Measurements from ENCODE around the gene SEMA4C. TPM values are rescaled to one million over a fixed set of nuclear protein-coding genes. Genes with fewer than 3 reads are reported as not detected.

SEMA4C gene
- total and polyA plus RNA-seq, 9 of the 15 experiments (the other 6 are each of a cell fraction or from before 2014, with no cell fraction given), result 0.32 to 59.7 (median 23.9) TPM

DNA sequence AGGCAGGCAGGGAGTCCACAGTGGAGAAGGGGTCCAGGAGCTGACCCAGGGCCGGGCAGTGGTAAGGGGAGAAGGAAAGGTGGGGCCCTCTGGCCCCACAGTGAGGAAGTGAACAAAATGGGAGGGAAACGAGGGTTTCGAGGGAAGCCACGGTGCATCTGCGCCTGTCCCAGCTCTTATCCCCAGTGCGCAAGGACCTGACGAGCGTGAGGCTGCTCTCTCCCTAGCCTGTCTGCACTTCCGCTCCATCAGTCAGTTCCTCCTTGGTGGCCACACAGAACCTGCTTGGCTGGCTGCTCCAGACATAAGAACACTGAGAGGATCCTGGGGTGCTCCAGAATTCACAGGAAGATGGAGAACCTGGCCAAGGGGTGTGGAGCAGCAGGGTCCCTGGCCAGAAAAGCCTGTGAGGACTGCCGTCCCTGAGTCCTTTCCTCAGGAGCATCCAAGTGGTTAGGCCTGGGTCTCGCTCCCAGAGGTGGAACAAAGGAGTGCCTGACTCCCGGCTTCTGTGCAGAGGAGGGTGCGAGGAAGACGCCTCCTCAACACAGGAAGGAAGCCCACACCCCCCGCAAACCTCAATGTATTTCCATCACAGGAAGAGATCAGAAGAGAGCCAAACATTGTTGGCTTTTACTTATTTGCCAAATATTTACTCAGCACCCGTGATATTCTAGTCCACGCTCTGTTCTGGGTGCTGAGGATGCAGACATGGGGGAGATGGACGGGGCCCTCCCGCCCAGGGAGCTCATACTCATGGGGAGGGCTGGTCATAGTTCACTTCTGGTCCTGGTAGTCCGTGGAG, 43.7 kb upstream of the SEMA4C start (continued):
- TF ChIP-seq, protein P1, sequence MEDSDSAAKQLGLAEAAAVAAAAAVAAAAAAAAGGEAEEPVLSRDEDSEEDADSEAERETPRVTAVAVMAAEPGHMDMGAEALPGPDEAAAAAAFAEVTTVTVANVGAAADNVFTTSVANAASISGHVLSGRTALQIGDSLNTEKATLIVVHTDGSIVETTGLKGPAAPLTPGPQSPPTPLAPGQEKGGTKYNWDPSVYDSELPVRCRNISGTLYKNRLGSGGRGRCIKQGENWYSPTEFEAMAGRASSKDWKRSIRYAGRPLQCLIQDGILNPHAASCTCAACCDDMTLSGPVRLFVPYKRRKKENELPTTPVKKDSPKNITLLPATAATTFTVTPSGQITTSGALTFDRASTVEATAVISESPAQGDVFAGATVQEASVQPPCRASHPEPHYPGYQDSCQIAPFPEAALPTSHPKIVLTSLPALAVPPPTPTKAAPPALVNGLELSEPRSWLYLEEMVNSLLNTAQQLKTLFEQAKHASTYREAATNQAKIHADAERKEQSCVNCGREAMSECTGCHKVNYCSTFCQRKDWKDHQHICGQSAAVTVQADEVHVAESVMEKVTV (CRISPR knock-in tag; IDR thresholded peaks at IDR 0.05), result no peak
- no peak for TF ChIP-seq KHSRP (IDR thresholded peaks at IDR 0.05)
- no peak for TF ChIP-seq PRPF4 (IDR thresholded peaks at IDR 0.05; ENCODE audit: insufficient read depth, low read depth, low read length, poor library complexity, severe bottlenecking)
- TF ChIP-seq, protein P2, sequence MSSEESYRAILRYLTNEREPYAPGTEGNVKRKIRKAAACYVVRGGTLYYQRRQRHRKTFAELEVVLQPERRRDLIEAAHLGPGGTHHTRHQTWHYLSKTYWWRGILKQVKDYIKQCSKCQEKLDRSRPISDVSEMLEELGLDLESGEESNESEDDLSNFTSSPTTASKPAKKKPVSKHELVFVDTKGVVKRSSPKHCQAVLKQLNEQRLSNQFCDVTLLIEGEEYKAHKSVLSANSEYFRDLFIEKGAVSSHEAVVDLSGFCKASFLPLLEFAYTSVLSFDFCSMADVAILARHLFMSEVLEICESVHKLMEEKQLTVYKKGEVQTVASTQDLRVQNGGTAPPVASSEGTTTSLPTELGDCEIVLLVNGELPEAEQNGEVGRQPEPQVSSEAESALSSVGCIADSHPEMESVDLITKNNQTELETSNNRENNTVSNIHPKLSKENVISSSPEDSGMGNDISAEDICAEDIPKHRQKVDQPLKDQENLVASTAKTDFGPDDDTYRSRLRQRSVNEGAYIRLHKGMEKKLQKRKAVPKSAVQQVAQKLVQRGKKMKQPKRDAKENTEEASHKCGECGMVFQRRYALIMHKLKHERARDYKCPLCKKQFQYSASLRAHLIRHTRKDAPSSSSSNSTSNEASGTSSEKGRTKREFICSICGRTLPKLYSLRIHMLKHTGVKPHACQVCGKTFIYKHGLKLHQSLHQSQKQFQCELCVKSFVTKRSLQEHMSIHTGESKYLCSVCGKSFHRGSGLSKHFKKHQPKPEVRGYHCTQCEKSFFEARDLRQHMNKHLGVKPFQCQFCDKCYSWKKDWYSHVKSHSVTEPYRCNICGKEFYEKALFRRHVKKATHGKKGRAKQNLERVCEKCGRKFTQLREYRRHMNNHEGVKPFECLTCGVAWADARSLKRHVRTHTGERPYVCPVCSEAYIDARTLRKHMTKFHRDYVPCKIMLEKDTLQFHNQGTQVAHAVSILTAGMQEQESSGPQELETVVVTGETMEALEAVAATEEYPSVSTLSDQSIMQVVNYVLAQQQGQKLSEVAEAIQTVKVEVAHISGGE (CRISPR knock-in tag; IDR thresholded peaks at IDR 0.05), result peak in 1 of 3 experiments; percentile 17; a peak in 1 of 6 replicates
- TF ChIP-seq, protein P3, sequence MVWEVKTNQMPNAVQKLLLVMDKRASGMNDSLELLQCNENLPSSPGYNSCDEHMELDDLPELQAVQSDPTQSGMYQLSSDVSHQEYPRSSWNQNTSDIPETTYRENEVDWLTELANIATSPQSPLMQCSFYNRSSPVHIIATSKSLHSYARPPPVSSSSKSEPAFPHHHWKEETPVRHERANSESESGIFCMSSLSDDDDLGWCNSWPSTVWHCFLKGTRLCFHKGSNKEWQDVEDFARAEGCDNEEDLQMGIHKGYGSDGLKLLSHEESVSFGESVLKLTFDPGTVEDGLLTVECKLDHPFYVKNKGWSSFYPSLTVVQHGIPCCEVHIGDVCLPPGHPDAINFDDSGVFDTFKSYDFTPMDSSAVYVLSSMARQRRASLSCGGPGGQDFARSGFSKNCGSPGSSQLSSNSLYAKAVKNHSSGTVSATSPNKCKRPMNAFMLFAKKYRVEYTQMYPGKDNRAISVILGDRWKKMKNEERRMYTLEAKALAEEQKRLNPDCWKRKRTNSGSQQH (CRISPR knock-in tag; IDR thresholded peaks at IDR 0.05), result no peak
- TF ChIP-seq TCFL5 (CRISPR knock-in tag; conservative IDR thresholded peaks at IDR 0.05), result no peak
- TF ChIP-seq ZNF57 (CRISPR knock-in tag; IDR thresholded peaks at IDR 0.05), result no peak
- TF ChIP-seq GTF2A2 (tag; IDR thresholded peaks at IDR 0.05), result no peak
- no peak for TF ChIP-seq GABPB2 (CRISPR knock-in tag; conservative IDR thresholded peaks at IDR 0.05)
